CD4-positive, alpha-beta T cell treated with Interleukin-4 for 4 hours (primary cell): ENCODE measurements around the gene FBXL15.
"Not testable (repeated sequence)": the region's sequence is repeated elsewhere in the genome, so short reads cannot be mapped to it uniquely, and the experiment has no call there.

Source experiments
- DNase-seq: peaks from one replicate; pipeline ENCODE4 v3.0.0-alpha.2; 2020

Gene FBXL15

DNA sequence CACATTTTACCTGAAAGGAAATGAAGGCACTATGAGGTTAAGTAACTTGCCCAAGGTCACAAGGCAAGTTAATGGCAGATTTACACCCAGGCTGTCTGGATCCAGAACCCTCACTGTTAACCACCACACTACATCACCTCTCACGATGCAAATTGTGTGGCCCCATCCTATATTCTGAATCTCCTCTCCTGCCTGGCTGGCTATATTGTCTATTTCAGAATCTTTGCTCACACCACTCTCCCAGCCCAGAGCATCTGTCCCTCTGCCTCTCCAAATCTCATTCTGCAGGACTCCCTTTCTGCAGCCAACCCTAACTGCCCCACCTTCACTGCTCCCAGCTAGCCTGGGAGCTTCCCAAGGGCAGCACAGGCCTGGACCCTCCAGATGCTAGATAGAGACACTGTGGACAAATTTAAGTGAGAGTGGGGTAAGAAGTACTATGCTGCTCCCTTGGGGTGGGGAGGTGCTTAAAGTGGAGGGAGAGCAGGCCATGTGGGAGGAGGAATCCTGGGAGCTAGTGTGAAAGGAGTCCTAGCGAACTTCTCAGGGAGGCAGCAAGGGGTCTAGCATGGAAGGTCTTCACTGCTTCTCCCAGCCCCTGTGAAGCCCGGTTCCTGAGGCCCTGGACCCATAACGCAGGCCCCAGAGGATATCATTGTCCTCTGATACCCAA, 11.0 kb downstream of the FBXL15 start:
- no peak for DNase-seq

DNA sequence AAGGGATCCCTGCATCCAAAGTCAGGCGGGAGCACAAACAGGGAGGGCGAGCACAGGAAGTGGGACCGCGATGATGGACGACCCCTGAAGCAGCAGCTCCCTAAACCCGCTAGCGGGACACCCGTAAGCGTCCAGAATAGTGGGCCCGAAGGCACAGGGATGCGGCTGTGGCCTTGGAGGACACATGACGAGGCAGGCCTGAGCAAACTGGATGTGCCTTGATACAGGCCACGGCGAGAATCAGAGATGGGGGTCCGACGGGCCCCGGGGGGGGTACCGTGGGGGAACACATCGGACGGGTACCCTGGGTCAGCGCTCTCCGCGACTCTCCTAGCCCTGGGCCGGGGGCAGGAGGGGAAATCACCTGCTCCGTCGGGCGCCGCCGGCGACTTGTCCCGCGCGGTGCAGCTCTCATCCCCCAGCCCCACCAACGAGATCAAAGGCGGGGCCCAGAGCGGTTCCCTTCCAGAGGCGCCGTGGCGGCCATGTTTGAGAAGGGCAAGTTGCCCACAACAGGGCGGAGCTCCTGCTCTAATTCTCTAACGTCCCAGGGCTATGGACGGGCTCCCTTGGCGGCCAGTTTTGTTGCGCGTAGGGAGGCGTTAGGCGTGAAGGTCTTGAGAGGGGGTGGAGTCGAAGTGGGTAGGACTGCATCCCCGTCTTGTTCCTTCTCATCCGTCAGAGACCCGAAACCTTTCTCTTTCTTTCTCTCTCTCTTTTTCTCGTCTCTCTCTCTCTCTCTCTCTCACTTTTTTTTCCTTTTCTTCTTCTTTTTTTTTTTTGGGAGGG, 11.7 kb downstream of the FBXL15 start, which contains the start of gene CUEDC2:
Gene CUEDC2 (minus strand): TSS at position 413 of the 789 bp plus-strand sequence. CDS start 7,386 bp downstream, outside the sequence.
- DNase-seq: peak; percentile 96

DNA sequence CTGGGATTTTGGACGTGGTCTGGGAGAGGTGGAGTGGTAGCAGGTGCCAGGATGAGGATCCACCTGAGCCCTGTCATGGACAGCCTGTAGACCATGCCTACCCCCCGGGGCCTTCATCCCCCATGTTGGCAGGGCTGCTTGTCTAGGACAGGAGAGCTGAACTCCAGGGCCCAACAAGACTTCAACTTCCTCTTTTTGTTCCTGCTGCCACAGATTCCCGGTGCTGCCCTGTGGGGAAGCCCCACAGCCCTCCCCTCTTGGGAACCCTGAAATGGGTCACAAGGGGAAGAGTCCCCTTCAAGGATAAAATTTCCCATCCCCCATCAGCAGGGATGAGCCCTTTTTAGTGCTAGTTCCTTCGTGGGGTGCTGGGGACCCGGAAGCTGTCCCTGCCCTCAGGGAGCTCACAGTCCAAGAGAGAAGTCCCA, 13.0 kb downstream of the FBXL15 start:
- DNase-seq: no peak

DNA sequence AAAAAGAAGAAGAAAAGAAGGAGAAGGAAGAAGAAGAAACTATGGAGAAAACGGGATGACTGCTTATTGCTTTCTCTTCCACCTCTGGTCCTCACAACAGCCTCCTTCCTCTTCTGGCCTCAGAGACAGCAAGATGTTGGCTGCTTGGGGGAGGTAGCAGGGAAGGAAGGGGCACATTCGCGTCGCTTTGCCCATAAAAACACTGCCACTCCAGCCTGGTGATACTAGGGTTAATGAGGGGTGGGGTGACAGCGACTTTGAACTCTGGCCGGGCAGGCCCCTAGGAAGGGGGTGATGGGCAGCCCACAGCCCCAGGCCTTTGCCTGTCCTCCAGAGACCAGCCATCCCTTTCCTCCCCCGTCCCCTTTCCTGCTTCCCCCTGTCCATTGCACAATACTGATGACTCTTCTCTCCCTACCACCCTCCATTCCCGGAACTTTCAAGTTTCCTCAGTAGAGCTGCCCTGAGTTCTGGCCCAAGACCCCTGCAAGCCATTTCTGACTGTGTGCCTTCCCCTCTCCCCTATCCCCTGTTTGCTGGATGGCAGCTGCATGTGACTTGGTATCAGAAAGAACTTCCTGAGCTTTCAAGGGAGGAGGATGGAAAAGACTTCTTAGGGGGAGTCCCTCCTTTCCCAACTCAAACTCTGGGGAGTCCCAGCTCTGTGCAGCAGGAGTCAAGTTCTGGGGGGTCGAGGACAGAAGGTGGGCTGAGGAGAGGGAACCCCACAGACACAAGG, 13.9 kb downstream of the FBXL15 start:
- DNase-seq: no peak

DNA sequence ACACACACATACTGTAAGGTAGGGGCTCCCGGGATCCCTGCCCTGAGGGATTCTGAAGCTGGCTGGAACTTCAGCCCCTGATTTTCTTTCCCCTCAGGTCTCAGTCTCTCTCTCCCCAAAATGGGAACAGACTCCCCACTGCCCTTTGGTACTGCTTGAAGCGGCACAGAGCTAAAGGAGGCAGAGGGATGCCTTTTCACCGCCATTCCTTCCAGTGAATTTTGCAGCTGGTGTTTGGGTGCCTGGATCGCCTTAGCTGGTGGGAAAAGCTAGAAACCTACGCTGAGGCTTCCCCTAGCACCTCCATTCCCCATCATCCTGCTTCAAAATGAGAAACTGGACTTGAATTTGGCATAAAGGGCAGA, 14.5 kb downstream of the FBXL15 start:
- DNase-seq: no peak

DNA sequence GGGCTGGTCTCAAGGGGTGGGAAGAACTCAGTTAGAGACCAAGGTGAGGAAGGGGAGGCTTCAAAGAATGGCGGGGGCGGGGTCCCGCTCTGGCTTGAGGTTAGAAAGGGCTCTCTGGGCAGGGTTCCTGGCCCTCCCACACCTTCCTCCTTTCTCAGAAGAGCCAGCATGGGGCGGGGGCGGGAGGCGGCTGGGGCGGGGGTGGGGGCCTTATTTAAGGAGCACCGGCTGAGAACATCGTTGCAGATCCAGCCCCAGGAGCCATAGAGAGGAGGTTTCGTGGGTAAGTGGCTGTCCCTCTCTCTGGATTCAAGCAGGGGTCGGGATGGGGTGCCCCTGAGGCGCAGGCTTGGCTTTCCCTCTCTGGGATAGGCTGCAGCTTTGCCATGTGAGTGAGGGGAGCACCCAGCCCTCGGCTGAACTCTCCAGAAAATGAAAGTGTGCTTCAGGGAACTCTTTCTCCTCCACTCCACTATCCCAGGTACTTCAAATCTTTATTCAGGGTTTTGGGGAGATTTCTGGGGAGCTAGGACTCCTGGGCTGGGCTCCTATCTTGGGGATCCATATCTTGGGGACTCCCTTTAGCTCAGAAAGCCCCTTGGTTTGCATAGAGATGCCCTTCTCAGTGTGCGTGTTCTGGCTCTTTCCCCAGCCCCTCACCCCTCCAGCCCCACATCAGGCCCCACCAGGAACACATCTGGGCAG, 15.0 kb downstream of the FBXL15 start:
- DNase-seq: peak; percentile 24

DNA sequence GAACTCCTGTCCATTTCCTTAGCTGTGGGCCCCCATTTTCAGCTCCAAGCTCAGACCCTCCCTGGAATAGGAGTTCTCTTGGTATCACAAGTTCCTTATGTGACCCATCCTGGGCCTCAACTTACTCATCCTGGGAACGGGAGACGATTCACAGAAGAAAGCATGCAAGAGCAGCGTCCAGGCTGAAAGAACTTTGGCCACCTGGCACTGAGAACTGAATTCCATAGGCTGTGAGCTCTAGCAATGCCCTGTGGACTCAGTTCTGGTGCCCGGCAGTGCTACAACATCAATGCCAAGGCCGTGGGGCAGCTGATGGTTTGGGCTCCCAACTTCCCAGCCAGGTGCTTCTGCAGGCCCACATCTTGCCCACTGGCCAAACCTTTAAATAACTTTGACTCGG, 15.7 kb downstream of the FBXL15 start:
- no peak for DNase-seq

DNA sequence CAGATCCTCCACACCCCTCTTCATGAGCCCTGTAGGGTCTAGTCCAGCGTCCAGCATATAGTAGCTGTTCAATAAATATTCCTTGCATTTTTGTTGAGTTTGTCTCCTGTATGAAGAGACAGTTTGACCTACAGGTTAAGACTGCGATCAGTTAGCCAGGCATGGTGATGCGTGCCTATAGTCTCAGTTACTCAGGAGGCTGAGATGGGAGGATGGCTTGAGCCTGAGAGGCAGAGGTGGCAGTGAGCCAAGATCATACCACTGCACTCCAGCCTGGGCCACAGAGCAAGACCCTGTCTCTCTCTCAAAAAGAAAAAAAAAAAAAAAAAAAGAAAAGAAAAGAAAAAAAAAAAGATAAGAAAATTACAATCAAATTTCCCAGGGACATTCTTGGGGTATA, 16.9 kb downstream of the FBXL15 start:
- no peak for DNase-seq

DNA sequence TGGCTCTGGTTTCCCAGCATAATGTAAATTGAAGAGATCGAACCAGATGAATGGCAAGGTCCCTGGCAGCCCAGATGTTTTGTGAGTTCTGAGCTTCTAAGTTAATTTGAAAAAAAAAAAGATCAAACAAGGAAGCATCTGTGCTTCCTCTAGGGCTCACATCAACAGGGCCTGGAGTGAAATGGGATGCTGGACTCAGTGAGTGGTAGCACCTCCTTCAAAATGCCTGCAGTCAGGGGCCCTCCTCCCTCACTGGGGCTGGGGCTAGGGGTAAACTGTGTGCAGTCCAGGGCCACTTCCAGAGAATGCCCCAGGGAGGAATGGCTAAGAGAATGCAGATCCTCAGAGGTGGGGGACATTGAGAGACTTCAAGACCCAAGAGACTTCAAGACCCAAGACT, 17.7 kb downstream of the FBXL15 start:
- no peak for DNase-seq

DNA sequence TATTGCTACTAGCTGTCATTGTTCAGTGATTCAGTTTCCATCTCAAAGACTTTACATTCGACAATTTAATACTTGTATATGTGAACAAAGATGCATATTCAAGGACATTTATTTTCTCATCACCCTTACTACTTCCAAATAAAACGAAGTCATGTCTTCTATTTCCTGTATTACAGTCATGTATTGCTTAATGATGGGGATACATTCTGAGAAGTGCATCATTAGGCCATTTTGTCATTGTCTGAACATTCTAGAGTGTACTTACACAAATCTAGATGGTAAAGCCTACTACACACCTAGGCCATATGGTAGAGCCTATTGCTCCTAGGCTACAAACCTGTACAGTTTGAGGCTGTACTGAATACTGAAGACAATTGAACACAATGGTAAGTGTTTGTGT, 24.2 kb downstream of the FBXL15 start:
- no peak for DNase-seq

DNA sequence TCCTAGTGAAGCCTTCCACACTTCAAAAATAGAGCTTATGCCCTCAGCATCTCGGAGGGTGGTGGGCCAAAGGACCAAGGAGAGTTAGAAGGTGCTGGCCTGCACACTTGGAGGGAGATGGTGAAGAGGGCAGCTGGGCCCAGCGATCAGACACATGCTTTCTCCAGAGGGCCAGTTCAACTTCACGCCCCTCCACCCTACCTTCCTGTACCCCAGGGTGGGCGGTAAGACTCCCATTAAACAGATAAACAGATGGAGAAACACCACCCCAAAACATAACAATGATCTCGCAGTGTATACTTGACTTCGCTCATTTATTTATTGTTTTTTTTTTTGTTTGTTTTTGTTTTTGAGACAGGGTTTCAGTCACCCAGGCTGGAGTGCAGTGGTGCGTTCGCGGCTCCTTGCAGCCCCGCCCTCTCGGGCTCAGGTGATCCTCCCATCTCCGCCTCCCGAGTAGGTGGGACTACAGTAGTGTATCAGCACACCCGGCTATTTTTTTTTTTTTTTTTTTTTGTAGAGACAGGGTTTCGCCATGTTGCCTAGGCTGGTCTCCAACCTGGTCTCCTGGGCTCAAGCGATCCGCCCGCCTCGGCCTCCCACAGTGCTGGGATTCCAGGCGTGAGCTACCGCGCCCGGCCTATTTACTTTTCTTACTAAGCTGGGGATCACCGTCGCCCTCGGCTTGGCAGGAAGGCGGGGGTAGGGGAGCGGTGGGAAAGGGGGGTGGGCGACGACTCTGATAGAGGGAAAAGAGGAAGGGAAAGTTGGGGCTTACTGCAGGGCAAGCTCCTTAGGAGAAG, 28.9 kb downstream of the FBXL15 start:
- DNase-seq: peak; percentile 90

DNA sequence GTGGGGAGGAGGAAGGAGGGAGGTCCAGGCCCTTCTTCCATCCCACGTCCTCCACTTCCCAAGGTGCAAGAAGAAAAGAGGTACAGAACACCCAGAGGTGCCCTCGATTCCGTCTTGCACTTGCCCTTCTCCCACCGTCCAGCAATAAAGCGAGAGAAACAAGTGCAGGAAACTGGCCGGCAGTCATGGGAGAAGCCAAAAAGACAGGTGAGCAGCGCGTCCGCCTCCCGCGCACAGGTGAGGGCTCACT, 29.4 kb downstream of the FBXL15 start:
- DNase-seq: no peak

DNA sequence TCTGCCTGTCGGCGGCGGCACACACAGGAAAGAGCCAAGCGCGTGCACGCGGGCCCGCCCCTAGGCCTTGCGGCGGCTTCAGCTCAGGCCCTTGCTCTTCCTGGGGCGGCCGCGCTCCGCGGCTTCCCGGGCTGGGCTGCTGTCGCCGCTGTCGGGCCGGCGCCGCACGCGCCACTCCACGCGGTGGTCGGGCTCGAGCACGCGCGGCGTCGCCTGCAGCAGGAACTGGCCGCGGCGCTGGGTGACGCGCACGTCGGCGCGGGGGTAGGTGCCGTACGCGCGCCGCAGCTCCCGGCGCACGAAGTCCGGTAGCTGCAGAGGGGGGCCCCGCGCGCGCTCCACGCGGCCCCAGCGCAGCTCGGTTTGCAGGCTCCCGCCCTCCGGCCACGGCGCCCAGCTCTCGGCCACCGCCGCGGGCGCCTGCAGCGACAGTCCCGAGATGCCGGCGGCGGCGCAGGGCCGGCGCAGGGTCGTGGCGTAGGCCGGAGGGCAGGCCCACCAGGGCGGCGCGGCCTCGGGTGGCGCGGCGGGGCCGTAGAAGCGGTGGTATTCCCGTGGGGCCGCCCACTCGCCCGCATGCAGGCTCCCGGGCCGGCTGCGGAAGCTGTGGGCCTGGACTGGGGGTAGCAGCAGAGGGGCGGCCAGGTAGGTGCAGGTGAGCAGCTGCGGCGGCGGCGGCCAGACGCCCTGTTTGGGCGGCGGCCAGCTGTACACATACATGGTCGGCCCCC, 29.9 kb downstream of the FBXL15 start:
- DNase-seq: peak; percentile 93

DNA sequence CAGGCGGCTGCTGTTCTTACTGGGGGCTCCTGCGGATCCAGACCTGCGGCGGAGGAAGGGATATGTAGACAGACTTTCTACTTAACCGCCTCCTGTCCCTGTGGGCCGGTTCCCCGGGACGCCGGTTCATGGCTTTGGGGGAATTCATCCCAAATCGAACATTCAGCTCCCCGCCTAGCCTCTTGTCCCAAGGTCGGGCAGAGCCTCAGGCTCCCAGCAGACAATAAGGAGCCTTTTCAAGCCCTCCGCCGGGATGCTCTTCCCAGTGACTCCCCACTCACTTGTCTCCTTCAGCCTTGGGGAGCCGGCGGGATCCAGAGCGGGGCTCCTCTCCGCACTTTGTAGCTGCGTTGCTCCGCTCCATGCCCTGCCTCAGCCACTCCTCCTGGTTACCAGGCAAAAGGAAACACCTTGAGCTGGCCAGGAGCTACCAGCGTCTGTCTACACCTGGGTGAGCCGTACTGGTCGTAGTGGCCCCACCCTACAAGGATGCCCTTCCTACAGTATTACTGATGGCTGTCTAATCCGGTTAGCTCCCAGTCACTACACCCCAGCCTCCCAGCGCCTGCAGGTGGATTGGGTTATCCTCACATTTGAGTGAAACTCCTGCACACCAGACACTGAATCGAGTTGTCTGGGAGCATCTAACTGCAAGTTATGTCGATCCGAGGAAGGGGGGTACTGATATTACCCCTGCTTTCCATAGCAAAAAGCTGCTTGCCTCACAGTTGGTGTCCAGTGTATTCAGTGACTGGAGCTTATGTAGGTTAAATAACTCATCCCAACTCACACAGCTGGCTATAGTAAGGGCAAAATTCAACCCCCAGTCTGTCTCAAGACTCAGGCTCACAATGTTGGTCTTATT, 30.7 kb downstream of the FBXL15 start, which contains the start of gene C10orf95:
Gene C10orf95 (minus strand): TSS at position 439 of the 865 bp plus-strand sequence. CDS start 450 bp downstream, outside the sequence.
- DNase-seq: no peak

DNA sequence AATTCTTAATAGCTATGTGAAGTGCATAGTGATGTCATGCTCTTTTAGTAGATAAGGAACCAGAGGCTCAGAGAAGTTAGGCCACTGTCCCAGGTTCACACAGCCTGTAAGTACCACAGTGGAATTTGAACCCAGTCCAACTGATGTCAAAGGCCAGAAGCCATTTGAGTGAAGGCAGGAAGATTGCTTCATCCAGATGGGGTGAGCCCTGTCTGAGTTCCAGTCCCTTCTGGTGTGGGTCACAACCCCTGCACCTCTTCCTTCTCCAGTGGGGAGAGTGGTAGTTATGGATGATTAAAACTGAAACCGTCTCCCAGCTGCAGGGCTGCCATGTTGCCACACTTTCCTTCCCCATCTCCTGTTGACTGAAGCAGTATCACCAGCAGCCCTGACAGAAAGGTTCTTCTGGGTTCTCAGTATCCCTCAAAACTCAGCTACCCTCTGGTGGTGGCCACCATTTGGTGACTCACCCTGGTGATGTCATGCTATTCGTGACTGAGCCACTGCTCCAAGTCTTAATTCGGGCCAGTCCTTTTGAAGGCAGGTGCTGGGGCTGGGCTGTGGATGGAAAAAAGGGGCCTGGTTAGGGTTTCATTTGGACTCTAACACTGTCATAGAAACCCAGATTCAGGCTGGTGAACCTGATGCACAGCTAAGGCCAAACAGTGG, 32.2 kb downstream of the FBXL15 start:
- peak; percentile 51 for DNase-seq

DNA sequence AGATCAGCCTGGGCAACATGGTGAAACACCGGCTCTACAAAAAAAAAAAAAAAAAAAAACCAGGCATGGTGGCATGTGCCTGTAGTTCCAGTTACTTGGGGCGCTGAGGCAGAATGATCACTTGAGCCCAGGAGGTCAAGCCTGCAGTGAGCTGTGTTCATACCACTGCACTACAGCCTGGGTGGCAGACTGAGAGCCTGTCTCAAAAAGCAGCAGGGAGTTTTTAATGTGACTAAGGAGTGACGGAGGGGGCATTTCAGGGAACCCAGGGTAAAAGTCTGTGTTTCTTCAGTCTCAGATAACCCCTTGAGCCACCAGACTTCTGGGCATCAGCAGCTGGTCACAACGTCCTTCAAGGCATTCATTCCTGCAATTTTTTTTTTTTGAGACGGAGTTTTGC, 32.9 kb downstream of the FBXL15 start:
- DNase-seq: no peak

DNA sequence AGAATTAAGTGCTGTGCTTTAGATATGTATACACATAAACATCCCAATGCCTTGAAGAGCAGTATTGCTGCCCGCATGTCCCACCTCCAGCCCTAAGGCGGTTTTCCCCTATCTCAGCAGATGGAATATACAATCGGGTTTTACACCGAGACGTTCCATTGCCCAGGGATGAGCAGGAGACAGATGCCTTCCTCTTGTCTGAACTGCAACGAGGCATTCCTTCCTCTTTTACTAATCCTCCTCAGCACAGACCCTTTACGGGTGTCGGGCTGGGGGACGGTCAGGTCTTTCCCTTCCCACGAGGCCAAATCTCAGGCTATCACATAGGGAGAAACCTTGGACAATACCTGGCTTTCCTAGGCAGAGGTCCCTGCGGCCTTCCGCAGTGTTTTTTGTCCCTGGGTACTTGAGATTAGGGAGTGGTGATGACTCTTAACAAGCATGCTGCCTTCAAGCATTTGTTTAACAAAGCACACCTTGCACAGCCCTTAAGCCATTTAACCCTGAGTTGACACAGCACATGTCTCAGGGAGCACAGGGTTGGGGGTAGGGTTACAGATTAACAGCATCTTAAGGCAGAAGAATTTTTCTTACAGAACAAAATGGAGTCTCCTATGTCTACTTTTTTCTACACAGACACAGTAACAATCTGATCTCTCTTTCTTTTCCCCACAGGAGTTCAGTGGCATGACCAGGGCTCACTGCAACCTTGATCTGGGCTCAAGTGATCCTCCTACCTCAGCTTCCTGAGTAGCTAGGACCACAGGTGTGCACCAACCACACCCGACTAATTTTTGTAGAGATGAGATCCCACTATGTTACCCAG, 34.2 kb downstream of the FBXL15 start:
- DNase-seq: not testable (repeated sequence)

DNA sequence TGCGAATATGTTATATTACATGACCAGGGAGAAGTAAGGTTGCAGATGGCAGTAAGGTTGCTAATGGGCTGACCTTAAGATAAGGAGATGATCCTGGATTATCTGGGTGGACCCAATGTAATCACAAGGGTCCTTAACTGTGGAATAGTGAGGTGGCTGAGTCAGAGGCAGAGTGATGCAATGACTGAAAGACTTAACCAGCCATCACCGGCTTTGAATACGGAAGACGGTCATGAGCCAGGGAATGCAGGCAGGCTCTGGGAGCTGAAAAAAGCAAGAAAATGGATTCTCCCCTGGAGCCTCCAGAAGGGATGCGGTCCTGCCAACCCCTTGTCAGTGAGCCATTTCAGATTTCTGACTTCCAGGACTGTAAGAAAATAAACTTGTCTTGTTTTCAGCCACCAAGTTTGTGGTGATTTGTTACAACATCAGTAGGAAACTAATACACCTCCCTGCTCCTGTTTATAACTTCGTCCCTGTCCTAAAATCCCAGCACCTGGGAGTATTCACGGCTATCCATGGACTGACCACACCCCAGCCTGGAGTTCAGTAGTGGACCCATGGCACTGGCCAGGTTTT, 35.3 kb downstream of the FBXL15 start:
- DNase-seq: no peak
